Panc1 (cell line): ENCODE results near the gene WDR86. TPM values are rescaled to one million over a fixed set of nuclear protein-coding genes. Genes with fewer than 3 reads are reported as not detected.

ENCODE experiments used
- ATAC-seq: fragments of 200-7000 bp; cut with Tn5 transposase; 2 replicates; pipeline ENCODE4 v1.9.1; 2020; ENCODE audit warnings: mild to moderate bottlenecking, moderate library complexity
- BruUV-seq: library from RNA; stranded (reverse); fragments of 400-500 nt; replicated peaks from 2 replicates; lab custom pipeline; 2021; lab: Mats Ljungman, UMichigan
- CTCF ChIA-PET: fragments of 300-600 bp; sonication (Branson Sonifier 250); formaldehyde crosslinking; loops from one replicate; lab custom pipeline; 2022; ENCODE audit warnings: antibody characterized with exemption; lab: Charles Lee
- POLR2A ChIA-PET: fragments of 300-600 bp; sonication (Branson Sonifier 250); formaldehyde crosslinking; loops from one replicate; lab custom pipeline; 2022; ENCODE audit warnings: antibody characterized with exemption; lab: Charles Lee
- DNase-seq: peaks from one replicate; pipeline ENCODE4 v3.0.0-alpha.2; 2010; ENCODE audit warnings: low read depth, low spot score
- H3K27ac ChIP-seq: 2 replicates; pipeline ENCODE4 v1.5.1; 2011; ENCODE audit warnings: mild to moderate bottlenecking, low read length, inconsistent platforms
- H3K27me3 ChIP-seq: fragments of 200-500 bp; sonication (Bioruptor generic); 2 replicates; pipeline ENCODE4 v1.6.0; 2014; ENCODE audit warnings: low read length, inconsistent platforms; ENCODE audit not compliant: control insufficient read depth, insufficient read depth
- H3K36me3 ChIP-seq: fragments of 200-500 bp; sonication (Bioruptor generic); 2 replicates; pipeline ENCODE4 v1.5.1; 2014; ENCODE audit warnings: inconsistent platforms, mild to moderate bottlenecking, low read length, moderate library complexity; ENCODE audit not compliant: control insufficient read depth, insufficient read depth
- H3K4me1 ChIP-seq: 2 replicates; pipeline ENCODE4 v1.5.1; 2011; ENCODE audit warnings: inconsistent platforms, mild to moderate bottlenecking, low read length, moderate library complexity; ENCODE audit not compliant: control insufficient read depth, insufficient read depth
- H3K4me3 ChIP-seq, 2 experiments: 2 replicates each; pipeline ENCODE4 v1.5.1; 2011 to 2012; ENCODE audit warnings: low read depth in 2 of 2, low read length in 2 of 2, mild to moderate bottlenecking in 2 of 2, inconsistent platforms in 1 of 2, moderate library complexity in 1 of 2
- H3K9me3 ChIP-seq: fragments of 200-500 bp; sonication (Bioruptor generic); 2 replicates; pipeline ENCODE4 v1.5.1; 2014; ENCODE audit warnings: low read depth, mild to moderate bottlenecking, inconsistent platforms, low read length, moderate library complexity; ENCODE audit not compliant: control insufficient read depth, insufficient read depth
- CTCF ChIP-seq: fragments of 450-650 bp; IDR thresholded peaks from 2 replicates; pipeline ENCODE4 v1.5.1; 2017; ENCODE audit warnings: mild to moderate bottlenecking
- POLR2AphosphoS5 ChIP-seq: IDR thresholded peaks from 2 replicates; pipeline ENCODE4 v1.6.1; 2012; ENCODE audit warnings: mild to moderate bottlenecking, low read depth, low read length, moderate library complexity
- REST ChIP-seq, 2 experiments: IDR thresholded peaks; 2 replicates each; pipeline ENCODE4 v1.6.1; 2011 to 2012; ENCODE audit warnings: low read depth in 2 of 2, control low read depth in 1 of 2, low read length in 1 of 2, mild to moderate bottlenecking in 1 of 2, moderate library complexity in 1 of 2; ENCODE audit not compliant: insufficient read depth in 1 of 2
- SIN3A ChIP-seq: IDR thresholded peaks from 2 replicates; pipeline ENCODE4 v1.6.1; 2012; ENCODE audit warnings: low read depth, mild to moderate bottlenecking, low read length, moderate library complexity, borderline replicate concordance; ENCODE audit not compliant: insufficient read depth
- TCF7L2 ChIP-seq: IDR thresholded peaks from 2 replicates; pipeline ENCODE4 v1.6.1; 2011; ENCODE audit warnings: mild to moderate bottlenecking, low read depth, low read length, inconsistent platforms
- in situ Hi-C: cut with HindIII; loops from 2 replicates; pipeline ENCODE4 v1.10.0; 2016; ENCODE audit warnings: low sequenced_read_pairs, low pct_unique_long_range_greater_than_20kb
- intact Hi-C: fragments of 100-400 bp; cut with micrococcal nuclease; formaldehyde crosslinking; loops from one replicate; pipeline ENCODE4 v1.10.0; 2022; ENCODE audit not compliant: unreplicated experiment
- total RNA-seq: library from RNA; stranded (reverse); gene quantifications from one replicate; pipeline ENCODE4 v1.2.1, GENCODE V29; 2021; ENCODE audit not compliant: unreplicated experiment

The WDR86 gene
- total RNA-seq, 1 experiment from 2014 or later = 0.72 TPM

- H3K27me3 ChIP-seq = no peaks in the 10 kb centered on the region
- no TSS peak for BruUV-seq
- H3K27ac ChIP-seq = peak overlapping the region; percentile 7; the same call in 1 of the 2 replicates
- peaks cover 9% of the 10 kb centered on the region for H3K4me1 ChIP-seq
- TF ChIP-seq REST (IDR thresholded peaks at IDR 0.05; ENCODE audit: insufficient read depth in 1 of 2, low read depth in 2 of 2, low read length in 1 of 2) (no peak), SIN3A (no peak), TCF7L2 (no peak), CTCF (no peak), POLR2AphosphoS5 (no peak)
- no peak overlapping the region for H3K4me3 ChIP-seq
- in situ Hi-C loops = no loop called here
- intact Hi-C loops = no loop called here
- ATAC-seq (no peak), DNase-seq (no peak)
- H3K9me3 ChIP-seq = no peaks in the 10 kb centered on the region
- POLR2A ChIA-PET = interaction anchor here (0.5 to 0.6 kb wide), 2 partner anchors 73 to 188 kb away, joined by 3 to 14 read pairs; no protein-coding TSS in a partner anchor
- H3K36me3 ChIP-seq = no peaks in the 10 kb centered on the region
- CTCF ChIA-PET = interaction anchor here (0.6 to 0.7 kb wide), 3 partner anchors 73 to 353 kb away, joined by 3 to 6 read pairs (median 6); no protein-coding TSS in a partner anchor
These were observed 33.1 kb upstream of the WDR86 start for GRCh38 chr7:151442776-151443496.

GRCh38 chr7:151440799-151441445 lies 31.1 kb upstream of the WDR86 start:
- intact Hi-C loops = no loop called here

More at GRCh38 chr7:151440799-151441445, 31.1 kb upstream of the WDR86 start:
- no peak for ATAC-seq
- no peak for TF ChIP-seq POLR2AphosphoS5
- TF ChIP-seq TCF7L2 = no peak
- TF ChIP-seq REST (IDR thresholded peaks at IDR 0.05; ENCODE audit: insufficient read depth in 1 of 2, low read depth in 2 of 2, low read length in 1 of 2) = no peak
- TF ChIP-seq SIN3A = no peak
- TF ChIP-seq CTCF = no peak
- H3K4me3 ChIP-seq = no peak overlapping the region
- H3K36me3 ChIP-seq = no peaks in the 10 kb centered on the region
- BruUV-seq = no TSS peak
- in situ Hi-C loops = no loop called here
- H3K27ac ChIP-seq = no peak overlapping the region; the same call in 1 of the 2 replicates
- peaks cover 9% of the 10 kb centered on the region for H3K4me1 ChIP-seq
- DNase-seq = no peak
- CTCF ChIA-PET = interaction anchor here (0.5 to 0.6 kb wide), 2 partner anchors 111 to 135 kb away, joined by 8 to 9 read pairs; no protein-coding TSS in a partner anchor
- POLR2A ChIA-PET = no interaction called here
- no peaks in the 10 kb centered on the region for H3K9me3 ChIP-seq
- H3K27me3 ChIP-seq = no peaks in the 10 kb centered on the region
